ENCODE results near the gene ATR.

DNA sequence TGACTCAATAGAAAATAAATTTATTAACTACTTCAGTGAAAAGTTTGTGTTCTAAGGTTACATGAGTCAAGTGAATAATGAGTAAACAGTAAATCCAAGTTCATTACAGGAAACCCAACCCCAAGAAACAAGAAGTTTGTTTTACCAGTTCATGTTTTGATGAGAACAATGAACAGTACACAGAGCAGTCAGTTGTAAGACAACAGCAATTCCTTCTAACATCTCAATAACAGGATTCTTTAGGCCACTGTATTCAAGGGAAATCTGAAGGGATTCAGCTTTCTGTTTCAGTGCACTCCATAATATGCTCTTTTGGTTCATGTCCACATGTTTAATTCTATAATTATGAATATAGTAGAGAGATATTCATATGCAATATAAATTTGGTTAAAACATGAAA is 18.4 kb downstream of the ATR start:
- no peak for TF ChIP-seq CTCF (conservative IDR thresholded peaks at IDR 0.05 in 1 of 2, IDR thresholded peaks at IDR 0.05 in 1 of 2; ENCODE audit: low read depth in 1 of 2, low read length in 2 of 2)
- no peak for TF ChIP-seq EZH2 (IDR thresholded peaks at IDR 0.05; ENCODE audit: low read length, missing control alignments)
